Vagina (tissue), 2 donors: ENCODE measurements around the gene EYS.

Source experiments
- POLR2A ChIP-seq, 2 donors: fragments of 450-650 bp; IDR thresholded peaks; one replicate each; pipeline ENCODE4 v1.6.1; 2017; ENCODE audit warnings: antibody characterized with exemption in 2 of 2, mild to moderate bottlenecking in 2 of 2, moderate library complexity in 2 of 2
- TF ChIP-seq, protein P1 (sequence below), 3 experiments: fragments of 450-650 bp in 2 of 3; fragments of 200-600 bp in 1 of 3; sonication (generic) in 1 of 3; IDR thresholded peaks; one replicate each; pipeline ENCODE4 v1.5.1; 2017 to 2019; ENCODE audit warnings: antibody characterized with exemption in 3 of 3, mild to moderate bottlenecking in 2 of 3, moderate library complexity in 2 of 3

GRCh38 chr6:64777941-64778785 is 928.9 kb downstream of the EYS start:
- TF ChIP-seq POLR2A (IDR thresholded peaks at IDR 0.05): no peak
- TF ChIP-seq, protein P1, sequence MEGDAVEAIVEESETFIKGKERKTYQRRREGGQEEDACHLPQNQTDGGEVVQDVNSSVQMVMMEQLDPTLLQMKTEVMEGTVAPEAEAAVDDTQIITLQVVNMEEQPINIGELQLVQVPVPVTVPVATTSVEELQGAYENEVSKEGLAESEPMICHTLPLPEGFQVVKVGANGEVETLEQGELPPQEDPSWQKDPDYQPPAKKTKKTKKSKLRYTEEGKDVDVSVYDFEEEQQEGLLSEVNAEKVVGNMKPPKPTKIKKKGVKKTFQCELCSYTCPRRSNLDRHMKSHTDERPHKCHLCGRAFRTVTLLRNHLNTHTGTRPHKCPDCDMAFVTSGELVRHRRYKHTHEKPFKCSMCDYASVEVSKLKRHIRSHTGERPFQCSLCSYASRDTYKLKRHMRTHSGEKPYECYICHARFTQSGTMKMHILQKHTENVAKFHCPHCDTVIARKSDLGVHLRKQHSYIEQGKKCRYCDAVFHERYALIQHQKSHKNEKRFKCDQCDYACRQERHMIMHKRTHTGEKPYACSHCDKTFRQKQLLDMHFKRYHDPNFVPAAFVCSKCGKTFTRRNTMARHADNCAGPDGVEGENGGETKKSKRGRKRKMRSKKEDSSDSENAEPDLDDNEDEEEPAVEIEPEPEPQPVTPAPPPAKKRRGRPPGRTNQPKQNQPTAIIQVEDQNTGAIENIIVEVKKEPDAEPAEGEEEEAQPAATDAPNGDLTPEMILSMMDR (IDR thresholded peaks at IDR 0.05): no peak
